DMS 273 treated with DMSO at 0.1 percent for 48 hours (cell line): Measurements from ENCODE around the gene ARAP2.

Experiments used
- DNase-seq: peaks from one replicate; lab custom pipeline; 2025; lab: John Stamatoyannopoulos, UW

Gene ARAP2

DNA sequence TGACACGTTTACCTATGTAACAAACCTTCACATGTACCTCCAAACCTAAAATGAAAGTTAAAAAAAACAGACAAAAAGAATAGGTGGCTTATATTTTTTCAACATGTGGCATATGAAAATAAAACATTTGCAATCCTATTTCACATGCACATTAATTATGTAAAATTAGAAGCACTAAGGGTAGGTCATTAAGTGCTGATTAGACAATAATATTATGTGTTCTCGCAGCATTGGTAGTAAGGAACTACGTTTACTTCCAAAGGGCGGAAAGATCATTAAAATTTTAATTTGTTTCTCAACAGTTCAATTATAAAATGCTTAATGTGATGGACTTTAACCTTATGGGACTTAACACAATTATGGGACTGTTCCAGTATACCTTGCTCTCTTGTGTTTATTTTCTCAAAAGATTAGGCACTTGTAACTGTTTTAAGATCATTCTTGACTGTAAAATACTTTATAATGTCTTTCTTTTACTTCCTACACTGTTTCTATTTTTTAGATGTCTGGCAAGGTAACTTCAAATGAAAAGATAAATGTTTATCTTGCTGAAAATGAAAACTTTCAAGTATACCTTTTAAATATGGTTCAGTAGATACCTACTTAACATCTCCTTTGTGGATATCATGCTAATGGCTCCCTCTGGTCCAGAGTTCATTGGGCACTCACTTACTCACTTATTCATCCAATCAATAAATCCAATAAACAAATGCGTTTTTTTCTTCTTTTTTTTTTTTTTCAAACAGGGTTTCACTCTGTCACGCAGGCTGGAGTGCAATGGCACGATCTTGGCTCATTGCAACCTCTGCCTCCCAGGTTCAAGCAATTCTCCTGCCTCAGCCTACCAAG, 202.0 kb downstream of the ARAP2 start:
- no peak for DNase-seq

GRCh38 chr4:36041340-36041739, 203.0 kb downstream of the ARAP2 start:
- DNase-seq = no peak

- no peak for DNase-seq
These were observed 205.3 kb downstream of the ARAP2 start for GRCh38 chr4:36039026-36039425.

DNA sequence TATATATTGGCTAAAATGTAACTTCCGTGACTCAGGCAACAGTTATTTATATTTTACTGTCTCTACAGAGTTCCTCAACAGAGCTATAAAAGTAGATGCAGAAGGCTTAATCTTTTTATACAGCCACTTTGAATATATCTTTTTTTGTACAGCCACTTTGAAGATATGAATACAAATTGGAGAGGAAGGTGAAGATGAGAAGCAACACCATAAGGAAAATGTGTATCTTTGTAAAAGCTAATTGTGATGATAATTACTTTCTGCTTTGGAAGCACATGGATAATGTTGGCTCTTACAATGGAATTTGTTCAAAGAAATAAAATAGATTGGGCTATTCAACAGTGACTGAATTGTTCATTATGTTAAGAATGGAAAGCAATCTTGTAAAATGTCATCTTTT, 205.8 kb downstream of the ARAP2 start:
- DNase-seq = no peak

DNA sequence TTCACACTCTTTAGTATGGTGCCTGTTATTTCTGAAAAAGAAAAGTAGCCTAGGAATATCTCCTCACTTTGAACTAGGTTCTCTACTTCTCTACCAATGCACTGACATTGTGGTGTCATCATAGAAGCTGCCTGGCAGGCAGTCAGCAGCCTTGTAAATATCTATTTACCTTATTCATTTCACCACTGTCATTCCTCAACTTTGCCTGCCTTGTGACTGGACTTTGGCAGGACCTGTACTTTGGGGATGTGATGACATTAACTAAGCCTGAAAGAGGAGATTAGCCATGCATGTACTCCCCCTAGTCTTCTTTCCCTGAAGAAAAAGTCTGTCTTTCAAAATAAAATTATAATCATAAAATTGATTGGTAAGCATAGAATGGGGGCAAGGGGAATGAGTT, 207.2 kb downstream of the ARAP2 start:
- DNase-seq = no peak

DNA sequence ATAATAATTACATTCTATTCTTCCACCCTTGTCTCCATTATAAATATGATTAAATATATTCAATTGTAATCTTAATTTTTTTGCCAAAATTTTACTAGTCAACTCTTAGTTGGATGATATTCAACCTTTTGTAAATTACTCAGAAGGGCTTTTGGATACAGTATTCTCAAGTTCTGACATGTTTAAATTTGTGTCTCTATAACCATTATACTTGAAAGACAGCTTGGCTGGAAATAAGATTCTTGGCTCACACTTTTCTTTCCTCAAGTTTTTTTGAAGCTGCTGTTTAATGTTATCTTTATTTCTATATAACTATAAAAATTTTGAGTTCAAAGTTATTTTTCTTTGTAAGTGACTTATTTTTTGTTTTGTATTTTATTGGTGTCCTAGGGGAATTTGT, 214.4 kb downstream of the ARAP2 start:
- no peak for DNase-seq

- DNase-seq = no peak
These were observed 217.1 kb downstream of the ARAP2 start for GRCh38 chr4:36027203-36027602.

- DNase-seq = no peak
These were observed 217.9 kb downstream of the ARAP2 start for GRCh38 chr4:36026348-36026880.

DNA sequence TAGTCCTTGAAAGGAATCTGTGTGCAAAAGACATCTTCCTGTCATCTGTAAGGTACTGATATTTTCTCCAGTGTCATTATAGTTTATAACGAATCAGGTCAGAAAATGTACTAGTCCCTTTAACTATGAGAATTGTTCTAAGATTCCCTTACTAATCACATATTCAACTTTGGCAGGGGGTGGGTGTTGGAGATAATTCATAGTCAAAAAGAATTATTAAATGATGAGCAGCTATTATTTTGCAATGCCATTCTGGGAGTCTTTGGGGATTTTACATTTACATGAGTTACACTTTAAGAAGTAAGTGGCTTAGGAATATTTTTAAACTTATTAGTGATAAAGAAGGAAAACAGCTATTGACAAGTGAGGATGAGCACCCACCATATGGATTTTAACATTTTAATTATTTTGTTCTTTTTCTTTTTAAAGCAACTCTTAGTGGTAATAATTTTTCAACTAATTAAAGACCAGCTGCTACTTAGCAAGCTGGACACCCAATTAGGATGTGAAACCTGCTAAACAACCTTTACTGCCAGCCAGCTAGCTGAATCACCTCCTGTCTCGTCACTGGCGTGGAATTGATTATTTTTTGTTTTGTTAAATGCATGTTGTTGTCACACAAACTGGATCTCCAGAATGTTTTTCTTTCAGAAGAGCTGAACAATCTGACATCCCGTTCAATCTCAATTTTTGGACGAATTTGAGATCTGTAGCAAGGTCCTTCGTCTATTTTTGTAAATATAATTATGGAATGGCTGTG, 219.2 kb downstream of the ARAP2 start:
- DNase-seq = peak; percentile 17

DNA sequence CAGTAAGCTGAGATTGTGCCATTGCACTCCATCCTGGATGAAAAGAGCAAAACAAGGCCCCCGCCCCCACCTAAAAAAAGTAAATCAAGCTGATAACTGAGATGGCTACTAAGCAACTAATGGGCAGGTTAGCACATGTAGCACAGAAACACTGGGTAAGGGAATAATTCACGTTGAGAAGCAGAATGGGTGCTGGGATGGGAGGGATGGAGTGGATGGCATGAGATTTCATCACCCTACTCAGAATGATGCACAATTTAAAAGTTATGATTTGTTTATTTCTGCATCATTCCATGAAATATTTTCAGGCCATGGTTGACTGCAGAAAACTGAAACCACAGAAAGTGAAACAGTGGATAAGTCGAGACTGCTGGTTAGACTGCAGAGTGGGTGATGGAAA, 224.0 kb downstream of the ARAP2 start:
- DNase-seq = no peak
